GM18909 (cell line): ENCODE results near the gene NTM.
"Not testable (repeated sequence)": the region's sequence is repeated elsewhere in the genome, so short reads cannot be mapped to it uniquely, and the experiment has no call there.

Experiments used
- ATAC-seq: cut with Tn5 transposase; IDR thresholded peaks from one replicate; pipeline ENCODE4 v1.9.1; 2021; ENCODE audit warnings: mild to moderate bottlenecking; ENCODE audit not compliant: unreplicated experiment, poor library complexity

The NTM gene

DNA sequence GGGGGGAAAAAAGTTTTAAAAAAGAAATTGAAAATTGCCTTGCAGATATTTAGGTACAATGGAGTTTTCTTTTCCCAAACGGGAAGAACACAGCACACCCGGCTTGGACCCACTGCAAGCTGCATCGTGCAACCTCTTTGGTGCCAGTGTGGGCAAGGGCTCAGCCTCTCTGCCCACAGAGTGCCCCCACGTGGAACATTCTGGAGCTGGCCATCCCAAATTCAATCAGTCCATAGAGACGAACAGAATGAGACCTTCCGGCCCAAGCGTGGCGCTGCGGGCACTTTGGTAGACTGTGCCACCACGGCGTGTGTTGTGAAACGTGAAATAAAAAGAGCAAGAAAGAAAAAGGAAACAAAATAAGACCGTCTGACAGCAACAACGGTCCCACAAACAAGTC lies 964.9 kb downstream of the NTM start:
- no peak for ATAC-seq

DNA sequence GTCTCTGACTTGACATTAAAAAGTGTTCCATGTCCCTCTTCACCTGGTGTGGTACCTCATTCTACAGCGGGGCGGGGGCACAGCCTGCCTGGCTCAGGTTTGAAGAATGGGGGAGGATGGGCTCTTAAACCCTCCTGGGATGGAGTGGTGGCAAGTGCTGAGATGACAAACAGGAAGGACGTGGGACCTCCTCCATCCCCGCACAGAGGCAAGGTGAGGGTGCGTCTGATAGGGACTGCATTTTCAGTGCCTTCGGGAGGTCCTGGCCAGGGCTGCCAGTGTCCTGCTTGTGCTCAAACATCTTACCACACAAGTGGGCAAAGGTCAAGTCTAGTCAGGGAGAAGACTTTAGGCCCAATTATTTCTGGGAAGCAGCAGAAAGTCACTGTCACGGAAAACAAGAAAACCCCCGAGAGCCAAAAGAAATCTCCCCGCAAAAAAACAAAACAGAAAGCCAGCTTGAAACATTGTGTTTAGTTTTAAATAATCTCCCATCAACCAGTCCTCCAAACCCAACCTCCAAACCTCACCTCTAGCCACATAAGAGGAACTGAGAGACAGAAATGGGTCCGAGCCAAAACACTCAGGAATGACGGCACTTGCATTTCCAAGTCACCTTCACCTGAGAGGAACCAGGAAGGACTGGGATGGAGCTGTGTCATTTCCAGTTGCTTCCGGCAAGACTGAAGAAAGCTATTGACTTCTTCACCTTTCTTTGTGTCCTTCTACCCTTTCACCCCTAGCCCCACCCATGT lies 966.5 kb downstream of the NTM start:
- no peak for ATAC-seq

DNA sequence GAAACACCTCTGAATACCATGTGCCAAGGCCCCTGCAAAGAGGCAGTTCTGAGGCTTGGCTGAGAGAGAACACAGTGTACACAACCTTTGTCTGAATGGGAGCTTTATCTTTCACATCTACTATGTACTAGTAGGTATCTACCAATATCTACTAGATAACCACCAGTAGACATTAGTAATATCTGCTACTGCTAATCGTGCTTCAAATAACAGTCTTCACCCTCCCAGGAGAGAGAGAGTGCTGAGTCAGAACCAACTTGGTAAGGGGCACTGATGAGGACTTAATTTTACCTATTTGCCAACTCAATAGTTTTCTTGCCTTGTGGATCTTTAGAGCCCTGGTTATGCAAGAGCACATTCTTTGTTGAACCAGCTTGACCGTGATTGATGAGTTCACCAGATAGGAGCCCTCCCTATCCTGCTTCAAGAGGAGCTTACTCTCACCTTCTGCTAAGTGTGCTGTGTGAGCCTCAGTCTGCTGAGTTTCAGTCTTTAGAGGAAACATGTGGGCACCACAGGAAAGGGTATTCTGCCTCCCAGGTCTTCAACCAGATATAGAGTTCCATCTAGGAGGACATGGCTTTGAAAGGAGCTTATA lies 967.5 kb downstream of the NTM start:
- ATAC-seq: no peak

DNA sequence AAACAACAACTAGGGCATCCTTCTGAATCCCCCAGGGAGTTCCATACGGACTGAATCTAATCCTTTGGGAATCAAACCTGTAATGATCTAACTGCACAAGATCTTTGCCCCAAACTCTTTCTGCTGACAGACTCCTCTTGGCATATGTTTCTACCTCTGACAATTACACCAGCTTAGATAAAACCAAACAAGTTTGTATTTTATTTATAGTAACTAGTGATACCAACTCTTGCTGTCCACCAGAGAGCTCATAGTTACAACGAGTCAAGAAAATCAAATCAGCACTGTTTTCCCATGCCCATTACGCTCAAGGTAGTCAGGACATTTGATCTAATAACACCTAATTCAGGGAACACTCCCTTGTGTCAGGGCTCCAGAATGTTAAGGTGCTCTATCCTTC lies 972.0 kb downstream of the NTM start:
- no peak for ATAC-seq

DNA sequence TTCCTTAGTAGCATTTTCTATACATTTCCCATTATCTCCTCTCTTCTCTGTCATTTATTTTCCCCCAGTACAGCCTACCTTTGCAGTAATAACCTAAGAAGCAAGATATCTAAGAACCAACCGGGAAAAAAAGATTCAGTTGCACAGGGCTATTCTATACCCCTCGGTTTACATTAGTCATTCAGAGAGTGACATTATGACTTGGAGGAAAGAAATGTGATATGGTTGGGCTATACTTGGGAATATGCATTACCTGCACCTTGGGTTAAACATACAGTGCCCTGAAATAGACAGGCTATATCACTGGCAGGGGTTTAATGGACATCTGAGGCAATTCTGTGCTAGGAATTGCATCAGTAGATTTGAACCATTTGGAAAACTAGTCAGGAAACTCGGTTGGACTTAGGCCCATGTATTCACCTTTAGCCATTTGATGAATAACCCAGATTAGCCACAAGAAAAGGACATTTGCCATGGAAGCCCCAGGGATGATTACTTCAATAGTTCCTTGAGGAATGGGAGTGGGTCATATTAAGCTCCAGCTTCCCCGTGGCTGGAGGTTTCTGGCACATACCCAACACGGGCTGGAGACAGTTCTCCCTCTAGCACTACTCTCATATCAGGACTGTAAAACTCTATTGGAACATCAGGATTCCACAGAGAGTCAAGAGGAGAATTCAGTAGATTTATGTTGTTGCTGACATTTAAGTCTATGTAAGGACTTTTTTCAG lies 973.2 kb downstream of the NTM start:
- no peak for ATAC-seq

DNA sequence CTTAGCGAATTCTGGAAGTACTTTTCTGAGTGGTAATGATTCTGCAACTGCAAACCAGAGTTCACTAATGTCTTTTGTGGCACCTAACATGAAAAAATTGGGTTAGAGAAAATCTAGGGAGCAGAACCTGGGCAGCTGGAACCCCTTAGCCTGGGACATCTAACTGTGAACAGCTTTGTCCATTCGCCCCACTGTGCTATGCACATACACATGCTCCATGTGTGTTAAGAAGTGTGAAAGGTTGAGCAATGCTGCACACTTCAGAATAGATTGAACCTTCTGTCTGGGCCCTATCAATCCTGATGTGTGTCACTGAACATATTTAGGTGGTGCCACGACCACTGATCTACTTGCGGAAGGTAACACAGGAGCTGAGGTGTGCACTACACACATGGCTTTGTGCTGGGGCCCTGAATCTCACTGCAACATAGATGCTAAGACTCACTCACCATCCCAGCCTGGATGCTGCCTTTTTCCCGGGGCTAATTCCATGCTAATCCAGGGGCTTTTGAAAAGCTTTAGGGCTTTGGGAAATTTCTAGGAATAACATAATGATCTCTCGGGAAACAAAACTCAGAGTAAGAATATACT lies 976.2 kb downstream of the NTM start:
- ATAC-seq: no peak

DNA sequence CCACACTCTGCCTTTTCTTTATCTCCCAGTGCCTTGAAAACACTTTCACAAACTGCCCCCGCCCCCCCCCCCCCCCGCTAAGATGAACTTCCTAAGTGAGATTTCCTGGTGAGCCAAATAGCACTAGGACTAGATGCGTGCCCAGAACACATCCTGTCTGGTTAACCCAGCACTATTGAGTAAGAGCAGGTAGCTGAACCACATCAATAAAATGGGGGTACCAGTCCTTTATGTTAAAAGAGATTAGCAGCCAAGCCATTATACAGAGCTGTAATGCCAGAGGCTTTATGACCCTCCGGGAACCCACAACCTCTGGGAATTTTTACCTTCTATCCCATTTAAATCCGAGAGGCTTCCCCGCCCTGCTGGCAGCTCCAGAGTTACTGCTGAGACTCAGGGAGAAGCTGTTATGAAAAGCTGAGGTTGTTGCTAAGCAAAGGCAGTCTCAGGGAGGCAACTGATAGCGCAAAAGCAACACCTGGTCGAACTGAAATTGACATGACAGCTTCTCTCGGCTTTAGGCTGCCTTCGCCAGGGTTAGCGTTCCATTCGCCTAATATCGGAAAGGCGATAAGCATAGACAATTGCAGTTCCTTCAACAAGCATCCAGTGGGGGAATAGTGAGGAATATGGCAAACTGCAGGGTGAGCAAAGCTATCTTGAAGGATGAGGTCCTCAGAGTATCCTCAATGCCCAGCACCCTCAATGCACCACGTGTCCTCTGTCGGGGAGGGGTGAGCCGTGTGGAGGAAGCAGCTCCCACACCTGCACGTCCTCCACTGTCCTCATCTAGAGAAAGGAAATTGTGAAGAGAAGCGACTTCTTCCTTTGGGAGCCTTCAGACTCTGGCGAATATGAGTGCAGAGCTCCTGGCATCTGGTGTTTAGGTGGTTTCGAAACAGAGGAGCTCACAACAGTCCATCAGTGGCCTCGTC lies 977.0 kb downstream of the NTM start:
- no peak for ATAC-seq

DNA sequence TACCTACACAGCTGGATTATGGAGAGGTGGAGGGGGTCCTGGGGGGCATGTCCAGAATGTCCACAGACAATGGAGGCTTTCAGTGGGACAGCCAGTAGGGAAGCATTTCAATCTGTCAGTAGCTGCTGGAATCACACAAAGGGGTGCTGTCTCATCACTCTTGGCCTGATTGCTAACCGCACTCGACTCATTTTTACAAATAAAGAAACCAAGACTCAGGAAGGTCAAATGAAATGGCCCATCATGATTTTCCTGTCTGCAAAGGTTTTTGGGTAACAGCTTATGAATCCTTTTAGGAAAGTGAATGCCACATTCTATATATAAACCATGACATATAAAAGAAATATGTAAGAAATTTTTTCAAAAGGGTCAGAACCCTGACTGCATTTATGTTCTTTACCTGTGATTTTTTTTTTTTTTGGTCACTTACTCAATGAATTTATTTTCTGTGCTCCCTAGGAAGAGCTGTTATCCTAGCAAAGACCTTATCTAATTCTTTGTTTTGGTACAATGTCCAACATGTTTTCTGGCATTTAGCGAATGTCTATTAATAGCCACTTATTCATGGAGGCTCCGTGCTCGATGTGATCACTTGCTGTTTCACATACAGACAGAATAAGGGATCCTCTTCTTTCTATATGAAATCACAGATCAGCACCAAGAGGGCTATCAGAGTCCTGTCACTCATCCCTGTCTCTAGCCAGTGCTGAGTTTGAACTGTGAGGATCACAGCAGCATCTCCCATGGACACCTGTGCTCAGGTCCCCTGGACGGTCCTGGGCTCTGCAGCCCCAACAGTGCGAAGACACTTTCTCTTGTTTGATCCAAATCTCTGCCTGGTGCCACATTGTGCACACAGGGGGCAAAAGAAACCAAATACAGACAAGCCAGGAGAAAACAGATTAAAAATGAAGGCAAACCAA lies 979.7 kb downstream of the NTM start:
- no peak for ATAC-seq

DNA sequence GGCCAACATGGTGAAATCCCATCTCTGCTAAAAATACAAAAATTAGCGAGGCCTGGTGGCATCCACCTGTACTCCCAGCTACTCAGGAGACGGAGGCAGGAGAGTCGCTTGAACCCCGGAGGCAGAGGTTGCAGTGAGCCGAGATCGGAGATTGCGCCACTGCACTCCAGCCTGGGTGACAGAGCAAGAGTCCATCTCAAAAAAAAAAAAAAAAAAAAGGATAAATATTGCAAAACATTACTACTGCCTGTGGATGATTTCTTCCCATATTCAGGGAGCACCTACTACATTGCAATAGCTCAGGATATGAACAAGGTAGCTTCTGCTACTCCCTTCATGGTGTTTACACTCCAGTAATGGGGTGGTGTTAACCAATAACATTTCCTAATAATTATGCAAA lies 980.6 kb downstream of the NTM start:
- no peak for ATAC-seq

DNA sequence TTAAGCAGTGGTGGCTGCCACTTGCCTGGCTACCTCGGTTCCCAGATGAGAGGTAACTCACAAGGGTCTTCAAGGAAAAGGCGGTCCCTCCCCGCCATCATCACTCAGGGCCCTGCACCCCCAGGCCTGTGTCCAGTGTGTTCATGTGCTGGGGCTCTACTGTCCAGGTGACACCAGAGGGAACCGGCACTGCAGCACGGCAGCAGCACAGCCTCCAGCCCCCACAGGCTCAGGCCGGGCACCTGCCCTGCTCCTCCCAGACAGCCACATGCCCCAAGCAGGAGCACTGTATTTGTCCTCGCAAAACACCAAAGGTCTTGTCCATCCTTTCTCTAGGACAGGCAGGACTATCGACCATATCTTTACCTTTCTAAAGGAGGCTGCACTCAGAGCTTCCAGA lies 982.1 kb downstream of the NTM start:
- no peak for ATAC-seq

DNA sequence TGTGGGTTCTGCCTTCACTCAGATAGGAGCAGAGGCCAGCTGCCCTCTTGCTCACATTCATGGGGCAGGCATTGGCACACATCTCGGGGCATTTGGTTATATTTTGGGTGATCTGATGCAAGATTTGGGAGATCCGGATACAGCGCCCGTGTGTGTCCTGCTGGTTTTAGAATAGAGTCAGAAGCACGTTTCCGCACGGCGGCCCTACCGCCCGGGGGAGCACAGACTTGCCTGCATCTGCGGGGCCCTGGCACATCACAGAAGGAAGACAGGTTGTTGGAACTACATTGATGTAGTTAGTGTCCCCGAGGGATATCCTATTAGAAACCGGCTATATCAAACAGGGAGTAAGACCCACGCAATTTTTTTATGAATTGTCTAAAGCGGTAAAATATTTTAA lies 982.8 kb downstream of the NTM start:
- ATAC-seq: no peak

DNA sequence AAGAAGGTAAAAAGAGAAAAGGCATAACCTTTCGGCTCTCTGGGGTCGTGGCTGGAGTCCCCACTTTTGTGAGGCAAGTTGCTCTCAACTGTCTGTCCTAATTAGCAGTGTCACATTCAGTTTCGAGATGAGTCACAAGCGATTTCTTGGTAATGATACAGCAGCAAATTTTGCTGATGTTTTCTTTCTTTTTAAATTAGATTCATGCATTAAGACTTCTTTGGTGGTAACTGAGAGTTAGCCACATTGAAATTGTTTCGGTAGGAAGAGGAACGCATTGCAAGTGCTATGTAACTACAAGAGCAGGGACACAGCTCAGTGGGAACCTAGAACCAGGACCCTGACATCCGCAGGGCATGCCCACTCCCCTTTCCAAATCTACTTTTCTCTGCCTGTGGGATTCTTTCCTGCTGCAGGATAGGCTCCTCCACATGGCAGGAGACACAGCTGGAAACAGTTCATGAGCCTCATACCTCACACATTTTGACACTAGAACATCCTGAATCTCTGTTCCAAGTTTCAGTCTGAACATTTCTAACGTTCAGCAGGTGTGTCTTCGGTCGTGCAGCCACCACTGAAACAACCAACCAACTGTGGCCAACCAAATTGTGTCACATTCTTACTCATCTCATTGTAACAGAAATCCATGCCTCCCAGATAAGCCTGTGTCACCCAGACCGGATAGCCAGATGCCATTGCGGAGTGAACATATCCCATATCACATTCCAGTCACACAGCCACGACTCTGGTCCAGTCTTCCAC lies 987.6 kb downstream of the NTM start:
- ATAC-seq: peak; percentile 83

DNA sequence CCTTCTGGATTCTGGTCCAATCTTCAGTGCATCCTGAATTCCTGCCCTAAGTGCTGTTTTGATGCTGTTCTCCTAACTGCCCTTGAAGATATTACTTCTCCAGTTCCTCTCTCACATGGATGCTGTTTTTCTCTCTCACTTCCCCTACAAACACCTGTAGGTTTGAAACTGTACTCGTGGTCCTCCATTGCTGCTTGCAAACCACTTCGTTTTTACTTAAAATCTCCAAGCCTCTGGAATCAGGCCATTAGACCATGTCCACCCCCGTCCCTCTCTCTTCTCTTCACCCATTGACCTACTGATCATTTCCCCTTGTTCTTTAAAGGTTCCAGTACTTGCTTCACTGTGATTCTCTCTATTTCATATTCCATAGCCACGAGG lies 988.1 kb downstream of the NTM start:
- peak; percentile 60 for ATAC-seq

DNA sequence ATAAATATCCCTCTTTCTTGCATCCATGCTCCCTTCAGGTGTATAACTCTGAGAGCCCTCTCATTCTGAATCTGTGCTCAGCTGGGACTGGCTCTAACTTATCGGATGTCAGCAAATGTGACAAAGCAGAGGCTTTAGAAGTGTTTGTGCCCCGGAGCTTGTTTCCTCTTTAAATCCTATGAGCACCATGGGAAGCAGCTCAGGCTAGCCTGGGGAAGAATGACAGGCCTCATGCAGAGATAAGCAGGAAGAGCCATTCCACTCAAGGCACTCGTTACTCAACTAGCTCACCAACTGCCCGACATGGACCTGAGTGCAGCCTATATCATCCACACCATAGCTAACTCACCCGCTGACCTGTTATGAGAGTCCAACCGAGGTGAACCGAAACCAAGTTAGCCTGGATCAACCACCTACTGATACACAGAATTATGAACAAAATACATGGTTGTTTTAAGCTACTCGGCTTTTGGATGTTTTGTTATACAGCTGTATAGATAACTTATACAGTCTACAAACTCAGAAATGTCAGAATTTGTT lies 990.7 kb downstream of the NTM start:
- no peak for ATAC-seq

DNA sequence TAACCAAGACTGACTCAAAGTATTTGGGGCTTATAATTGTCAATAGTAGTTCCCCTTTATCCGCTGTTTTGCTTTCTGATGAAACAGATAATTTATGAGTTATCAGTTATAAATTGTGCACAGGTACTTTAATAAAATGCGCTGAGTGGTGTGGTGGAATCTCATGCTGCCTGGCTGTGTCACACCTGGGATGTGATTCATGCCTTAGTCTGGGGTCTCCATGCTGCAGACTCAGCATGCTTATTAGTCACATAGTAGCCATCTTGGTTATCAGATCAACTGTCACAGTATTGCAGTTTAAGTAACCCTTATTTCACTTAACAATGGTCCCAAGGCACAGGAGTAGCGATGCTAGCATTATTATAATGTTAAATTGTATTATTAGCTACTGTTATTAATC lies 995.2 kb downstream of the NTM start:
- ATAC-seq: no peak

DNA sequence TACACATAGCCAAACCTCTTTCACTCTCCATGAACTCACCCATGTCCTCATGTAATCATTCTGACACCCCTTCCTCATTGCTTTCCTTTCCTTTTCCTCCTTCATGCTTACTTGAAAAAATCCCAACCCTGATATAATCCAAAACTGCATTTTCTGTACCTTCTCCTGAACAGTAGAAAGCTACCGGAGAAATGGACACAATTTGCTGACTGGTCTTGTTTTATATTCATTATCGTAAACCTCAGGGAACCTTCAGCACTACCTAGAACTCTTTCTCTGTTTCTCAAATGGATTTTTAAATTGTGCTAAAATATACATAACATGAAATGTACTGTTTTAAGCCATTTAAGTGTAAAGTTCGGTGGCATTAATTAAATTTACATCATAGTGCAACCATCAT lies 996.9 kb downstream of the NTM start:
- no peak for ATAC-seq

DNA sequence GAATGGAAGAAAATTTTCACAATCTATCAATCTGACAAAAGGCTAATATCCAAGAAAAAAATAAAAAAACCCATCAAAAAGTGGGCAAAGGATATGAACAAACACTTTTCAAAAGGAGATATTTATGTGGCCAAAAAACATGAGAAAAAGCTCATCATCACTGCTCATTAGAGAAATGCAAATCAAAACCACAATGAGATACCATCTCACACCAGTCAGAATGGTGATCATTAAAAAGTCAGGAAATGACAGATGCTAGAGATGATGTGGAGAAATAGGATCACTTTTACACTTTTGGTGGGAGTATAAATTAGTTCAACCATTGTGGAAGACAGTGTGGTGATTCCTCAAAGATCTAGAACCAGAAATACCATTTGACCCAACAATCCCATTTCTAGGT lies 999.7 kb downstream of the NTM start:
- ATAC-seq: not testable (repeated sequence)

DNA sequence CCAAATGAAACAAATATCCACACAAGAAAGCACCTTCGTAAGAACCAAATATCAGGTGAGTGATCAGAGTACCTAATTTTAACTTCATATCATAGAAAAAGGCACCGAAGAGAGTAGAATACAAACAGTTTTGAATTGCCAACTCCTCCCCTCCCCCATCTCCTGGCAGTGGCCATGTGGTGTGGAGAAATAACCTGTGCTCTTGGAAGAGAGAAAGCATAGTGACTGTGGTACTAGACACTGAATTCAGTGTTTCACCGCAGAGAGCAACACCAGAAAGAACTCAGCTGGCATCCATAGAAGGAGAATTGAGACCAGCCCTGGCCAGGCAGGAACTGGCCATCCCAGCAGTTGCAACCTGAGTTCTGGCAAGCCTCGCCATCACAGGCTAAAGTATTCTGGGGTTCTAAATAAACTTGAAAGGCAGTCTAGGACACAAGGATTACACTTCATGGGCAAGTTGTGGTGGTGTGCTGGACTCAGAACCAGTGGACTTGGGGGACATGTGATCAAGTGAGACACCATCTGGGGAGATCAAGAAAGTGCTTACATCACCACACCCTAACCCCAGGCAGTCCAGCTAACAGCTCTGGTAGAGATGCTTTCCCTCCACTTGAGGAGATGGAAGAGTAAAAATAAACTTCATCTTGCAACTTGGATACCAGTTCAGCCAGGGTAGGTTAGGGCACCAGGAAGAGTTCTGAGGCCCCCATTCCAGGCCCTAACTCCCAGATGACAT lies 1003.2 kb downstream of the NTM start:
- no peak for ATAC-seq
